HG02970 (cell line): ENCODE measurements around the gene PSAPL1.

Experiments used
- ATAC-seq: cut with Tn5 transposase; IDR thresholded peaks from one replicate; pipeline ENCODE4 v1.9.1; 2021; ENCODE audit warnings: mild to moderate bottlenecking, moderate library complexity, moderate number of reproducible peaks; ENCODE audit not compliant: unreplicated experiment, low FRiP score

The PSAPL1 gene

GRCh38 chr4:7432531-7433375 lies 2.0 kb downstream of the PSAPL1 start:
- no peak for ATAC-seq

GRCh38 chr4:7431696-7432530 lies 2.8 kb downstream of the PSAPL1 start:
- no peak for ATAC-seq

GRCh38 chr4:7430965-7431695 lies 3.6 kb downstream of the PSAPL1 start:
- no peak for ATAC-seq

- no peak for ATAC-seq
These were observed 4.3 kb downstream of the PSAPL1 start for GRCh38 chr4:7430368-7430964.

GRCh38 chr4:7429601-7430078 lies 5.1 kb downstream of the PSAPL1 start:
- ATAC-seq, result no peak

- ATAC-seq, result no peak
These were observed 5.7 kb downstream of the PSAPL1 start for GRCh38 chr4:7429069-7429416.

GRCh38 chr4:7428261-7429068 lies 6.3 kb downstream of the PSAPL1 start:
- ATAC-seq, result no peak

GRCh38 chr4:7427831-7428260 lies 6.9 kb downstream of the PSAPL1 start:
- ATAC-seq, result no peak

GRCh38 chr4:7427361-7427760 lies 7.4 kb downstream of the PSAPL1 start:
- no peak for ATAC-seq

- no peak for ATAC-seq
These were observed 8.1 kb downstream of the PSAPL1 start for GRCh38 chr4:7426525-7427171.

- no peak for ATAC-seq
These were observed 8.9 kb downstream of the PSAPL1 start for GRCh38 chr4:7425591-7426468.

- ATAC-seq, result no peak
These were observed 9.6 kb downstream of the PSAPL1 start for GRCh38 chr4:7425124-7425523.

GRCh38 chr4:7424553-7425111 lies 10.1 kb downstream of the PSAPL1 start:
- no peak for ATAC-seq

GRCh38 chr4:7423801-7424552 lies 10.8 kb downstream of the PSAPL1 start:
- no peak for ATAC-seq

GRCh38 chr4:7423391-7423790 lies 11.3 kb downstream of the PSAPL1 start:
- ATAC-seq, result no peak

GRCh38 chr4:7422898-7423180 lies 11.9 kb downstream of the PSAPL1 start:
- ATAC-seq, result no peak

GRCh38 chr4:7422151-7422897 lies 12.4 kb downstream of the PSAPL1 start:
- no peak for ATAC-seq
